GM21515 (cell line): ENCODE measurements around the gene NRSN2.
A peak's percentile ranks its signal among the peaks of the same experiment; 100 is the strongest.

Source experiments
- ATAC-seq: cut with Tn5 transposase; IDR thresholded peaks from one replicate; pipeline ENCODE4 v1.9.1; 2021; ENCODE audit not compliant: unreplicated experiment

Gene NRSN2

GRCh38 chr20:346640-347316 lies at the start of gene NRSN2:
Gene NRSN2 (plus strand): TSS chr20:347111. CDS start chr20:349644, 2,533 bp downstream.
- peak; percentile 36 for ATAC-seq

DNA sequence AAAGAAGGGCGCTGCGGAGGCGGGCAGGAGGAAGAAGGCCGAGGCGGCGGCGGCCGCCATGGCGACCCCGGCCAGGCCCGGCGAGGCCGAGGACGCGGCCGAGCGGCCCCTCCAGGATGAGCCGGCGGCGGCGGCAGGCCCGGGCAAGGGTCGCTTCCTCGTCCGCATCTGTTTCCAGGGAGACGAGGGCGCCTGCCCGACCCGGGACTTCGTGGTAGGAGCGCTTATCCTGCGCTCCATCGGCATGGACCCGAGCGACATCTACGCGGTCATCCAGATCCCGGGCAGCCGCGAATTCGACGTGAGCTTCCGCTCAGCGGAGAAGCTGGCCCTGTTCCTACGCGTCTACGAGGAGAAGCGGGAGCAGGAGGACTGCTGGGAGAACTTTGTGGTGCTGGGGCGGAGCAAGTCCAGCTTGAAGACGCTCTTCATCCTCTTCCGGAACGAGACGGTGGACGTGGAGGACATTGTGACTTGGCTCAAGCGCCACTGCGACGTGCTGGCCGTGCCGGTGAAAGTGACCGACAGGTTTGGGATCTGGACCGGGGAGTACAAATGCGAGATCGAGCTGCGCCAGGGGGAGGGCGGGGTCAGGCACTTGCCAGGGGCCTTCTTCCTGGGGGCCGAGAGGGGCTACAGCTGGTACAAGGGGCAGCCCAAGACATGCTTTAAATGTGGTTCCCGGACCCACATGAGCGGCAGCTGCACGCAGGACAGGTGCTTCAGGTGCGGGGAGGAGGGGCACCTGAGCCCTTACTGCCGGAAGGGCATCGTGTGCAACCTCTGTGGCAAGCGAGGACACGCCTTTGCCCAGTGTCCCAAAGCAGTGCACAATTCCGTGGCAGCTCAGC lies 48.8 kb upstream of the NRSN2 start:
- ATAC-seq = peak; percentile 24

- ATAC-seq = no peak
Observed at GRCh38 chr20:298776-299391, 48.0 kb upstream of the NRSN2 start.

- no peak for ATAC-seq
Observed at GRCh38 chr20:300345-300990, 46.4 kb upstream of the NRSN2 start.

DNA sequence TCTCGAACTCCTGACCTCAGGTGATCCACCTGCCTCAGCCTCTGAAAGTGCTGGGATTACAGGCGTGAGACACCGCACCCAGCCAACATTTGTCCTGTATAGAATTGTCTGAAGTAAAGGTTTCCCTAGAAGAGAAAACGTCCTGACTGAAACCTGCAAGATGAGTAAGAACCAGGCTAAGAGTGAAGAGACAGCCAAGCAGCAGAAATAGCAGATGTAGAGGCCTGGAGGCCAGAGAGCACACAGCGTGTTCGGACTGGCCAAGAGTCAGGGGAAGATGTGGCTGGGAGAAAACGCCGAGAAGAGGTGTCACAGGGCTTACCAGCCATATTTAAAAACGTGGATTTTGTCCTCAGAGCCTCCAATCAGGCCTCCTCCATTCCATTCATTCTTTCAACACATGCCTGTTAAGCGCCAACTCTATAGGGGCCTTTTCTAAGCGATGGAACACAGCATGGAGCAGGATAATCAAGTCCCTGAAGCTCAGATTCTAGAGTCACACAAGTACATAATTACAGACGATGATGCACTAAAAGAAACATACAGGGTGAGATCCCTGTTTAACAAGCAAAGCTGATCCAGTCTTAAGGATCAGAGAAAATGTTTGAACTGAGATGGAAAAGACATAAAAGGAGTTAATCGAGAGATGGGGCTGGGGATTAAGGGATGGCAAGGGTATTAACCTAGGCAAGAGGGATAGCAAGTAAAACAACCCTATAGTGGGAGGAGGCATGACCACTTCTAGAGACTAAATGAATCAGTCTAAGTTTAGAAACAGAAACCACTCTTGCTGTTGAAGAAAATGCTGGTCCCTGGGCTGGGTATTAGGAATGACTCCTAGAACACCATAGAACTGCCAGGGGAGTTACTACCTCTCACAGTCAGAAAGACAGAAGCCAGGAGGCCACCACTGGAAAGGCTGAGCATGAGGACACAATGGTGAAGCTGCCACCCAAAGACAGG lies 44.7 kb upstream of the NRSN2 start:
- ATAC-seq = no peak

DNA sequence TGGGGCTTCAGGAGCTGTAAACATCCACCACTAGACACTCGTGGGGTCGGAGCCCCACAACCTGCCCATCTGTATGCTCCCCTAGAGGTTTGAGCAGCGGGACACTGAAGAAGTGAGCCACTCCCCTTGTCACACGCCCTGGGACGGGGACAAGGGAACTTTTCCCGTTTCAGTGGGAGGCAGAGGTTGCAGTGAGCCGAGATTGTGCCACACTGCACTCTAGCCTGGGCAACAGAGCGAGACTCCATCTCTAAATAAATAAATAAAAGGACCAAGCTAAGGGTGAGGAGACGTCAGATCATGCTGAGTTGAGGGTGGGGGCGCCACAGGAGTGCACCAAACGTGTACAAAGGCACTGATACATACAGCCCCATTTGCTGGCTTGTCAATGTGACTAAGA lies 41.2 kb upstream of the NRSN2 start:
- ATAC-seq = no peak

DNA sequence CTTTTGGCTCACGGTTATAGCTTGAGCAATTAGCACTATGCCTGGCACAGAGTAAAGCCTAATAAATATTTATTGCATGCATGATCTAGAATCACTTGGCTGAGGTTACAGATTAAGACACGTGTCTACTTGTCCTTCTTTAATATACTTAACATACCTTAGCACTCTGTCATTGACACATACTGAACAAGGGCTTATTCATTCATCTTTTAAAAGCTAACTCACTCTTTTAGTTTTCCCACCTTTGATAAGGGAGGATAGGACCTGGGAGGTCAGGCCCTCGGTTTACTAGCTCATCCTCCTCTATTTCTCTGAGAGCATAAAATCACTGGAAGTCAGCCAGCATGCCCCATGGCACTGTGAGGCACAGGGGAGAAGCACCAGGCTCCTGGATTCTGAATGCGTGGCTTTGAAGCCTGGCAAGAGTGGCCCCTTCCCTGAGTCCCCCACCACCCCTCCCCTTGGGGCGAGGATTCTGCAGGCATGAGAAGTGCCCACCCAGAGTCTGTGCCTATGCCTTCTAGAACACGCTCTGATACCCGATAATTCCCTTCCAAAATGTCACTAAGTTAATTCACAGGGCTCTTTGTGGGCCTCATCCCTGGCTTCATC lies 38.4 kb upstream of the NRSN2 start:
- ATAC-seq = no peak

DNA sequence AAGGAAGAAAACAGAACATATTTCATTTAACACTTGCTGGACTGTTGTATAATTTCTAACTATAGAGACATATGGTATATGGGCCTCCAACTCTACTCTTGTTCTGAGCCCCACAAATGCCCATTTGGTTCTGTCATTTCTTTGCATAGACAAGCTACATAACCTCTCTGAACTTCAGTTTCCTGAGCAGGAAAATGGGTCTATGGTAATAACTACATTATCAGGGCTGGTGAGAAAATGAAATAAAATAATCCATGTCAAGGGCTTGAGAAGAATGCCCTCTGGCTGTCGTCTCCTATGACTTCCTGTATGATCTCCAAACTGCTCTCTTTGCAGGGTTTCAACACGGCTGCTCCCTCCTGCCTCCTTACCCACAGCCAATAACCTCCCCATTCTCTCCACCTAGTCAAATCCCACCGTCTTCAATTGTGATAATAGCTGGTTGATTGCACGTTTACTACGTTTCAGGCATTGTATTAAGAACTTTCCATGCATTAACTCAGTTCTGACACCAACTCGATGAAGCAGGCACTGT lies 37.5 kb upstream of the NRSN2 start:
- ATAC-seq = no peak

DNA sequence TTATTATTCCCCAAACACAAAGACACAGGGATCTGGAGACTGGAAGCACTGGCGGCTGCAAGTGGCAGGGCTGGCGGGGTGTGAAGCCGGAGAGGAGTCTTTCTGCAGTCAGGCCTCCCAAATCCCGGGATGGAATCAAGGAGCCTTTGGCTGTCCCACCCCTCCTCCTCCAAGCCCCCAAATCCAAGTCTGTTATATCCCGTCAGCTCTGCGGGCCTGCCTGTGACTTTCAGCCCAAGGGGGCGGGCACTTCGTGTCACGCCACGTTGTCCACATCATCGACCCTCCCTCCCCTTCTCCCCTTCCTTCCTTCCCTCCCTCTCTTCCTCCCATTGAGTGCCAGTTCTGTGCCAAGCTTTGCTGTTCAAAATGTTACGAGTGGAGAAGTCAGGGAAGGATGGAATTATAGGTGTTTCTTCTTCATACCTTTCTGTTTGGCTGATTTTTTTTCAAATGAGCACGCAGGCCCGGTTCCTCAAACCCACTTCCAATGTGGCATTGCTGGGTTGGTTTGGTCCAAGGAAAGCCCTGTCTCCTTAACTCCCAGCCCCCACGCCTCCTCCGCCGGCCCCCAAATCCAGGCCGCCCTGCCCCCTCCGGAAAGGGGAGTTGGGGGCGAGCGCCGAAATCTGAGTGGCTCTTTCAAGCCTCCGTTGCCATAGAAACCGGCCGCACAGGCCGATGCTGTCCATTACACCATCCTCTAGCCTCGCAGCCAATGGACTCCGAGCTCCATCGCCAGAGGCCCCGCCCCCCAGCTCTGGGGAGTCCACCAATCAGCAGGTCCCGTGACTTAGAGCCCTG lies 36.9 kb upstream of the NRSN2 start:
- peak; percentile 98 for ATAC-seq

DNA sequence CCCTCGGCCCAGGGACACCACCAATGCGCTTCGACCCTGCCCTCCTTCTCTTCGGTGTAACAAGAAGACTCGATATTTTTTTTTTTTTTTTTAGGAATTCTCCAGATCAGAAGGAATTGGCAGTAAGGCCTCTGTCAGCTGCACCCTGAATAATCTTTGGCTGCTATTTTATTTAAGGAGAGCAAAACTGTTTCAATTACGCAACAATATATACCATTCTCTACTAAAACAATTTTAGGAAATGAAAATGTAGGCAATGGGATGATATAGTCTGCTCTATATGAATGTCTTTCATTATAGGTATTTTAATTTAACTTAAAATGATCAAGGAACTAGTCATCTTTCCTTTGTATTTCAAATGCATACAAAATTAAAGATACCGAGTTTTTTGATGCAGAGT lies 36.3 kb upstream of the NRSN2 start:
- no peak for ATAC-seq

GRCh38 chr20:311609-312008 lies 35.3 kb upstream of the NRSN2 start:
- no peak for ATAC-seq

DNA sequence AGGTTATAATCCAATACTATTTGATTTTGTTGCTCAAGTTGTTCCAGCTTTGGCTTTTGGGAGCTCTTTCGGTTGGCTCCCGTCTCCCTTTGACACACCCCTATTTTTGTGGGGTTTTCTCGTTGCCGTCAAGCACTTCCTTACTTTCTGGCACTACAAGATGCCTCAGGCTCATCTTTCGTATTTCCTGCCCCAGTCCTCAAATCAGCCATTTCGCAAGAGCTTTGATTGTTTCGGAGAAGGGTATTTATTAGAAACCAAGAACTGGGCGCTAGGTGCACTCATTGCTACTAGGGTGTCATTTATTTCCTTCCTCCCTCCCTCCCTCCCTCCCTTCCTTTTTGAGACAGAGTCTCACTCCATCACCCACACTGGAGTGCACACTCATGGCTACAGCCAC lies 34.8 kb upstream of the NRSN2 start:
- no peak for ATAC-seq

DNA sequence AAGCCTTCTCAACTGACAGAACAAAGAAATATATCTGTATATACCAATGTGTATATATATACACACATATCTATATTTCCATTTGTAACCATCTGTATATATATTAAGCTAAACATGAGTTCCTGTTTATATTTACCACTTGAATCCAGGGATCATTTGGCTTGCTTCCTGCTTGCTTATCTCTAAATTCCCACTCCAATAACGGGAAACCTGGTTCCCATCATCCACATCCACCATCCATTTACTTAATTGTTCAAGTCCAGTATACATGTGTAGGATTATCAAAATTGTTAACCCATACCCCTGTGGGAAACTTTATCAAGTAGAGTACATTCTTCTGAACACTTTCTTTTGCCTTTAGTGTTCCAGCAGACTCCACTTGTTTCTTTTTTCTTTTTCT lies 34.0 kb upstream of the NRSN2 start:
- ATAC-seq = no peak

DNA sequence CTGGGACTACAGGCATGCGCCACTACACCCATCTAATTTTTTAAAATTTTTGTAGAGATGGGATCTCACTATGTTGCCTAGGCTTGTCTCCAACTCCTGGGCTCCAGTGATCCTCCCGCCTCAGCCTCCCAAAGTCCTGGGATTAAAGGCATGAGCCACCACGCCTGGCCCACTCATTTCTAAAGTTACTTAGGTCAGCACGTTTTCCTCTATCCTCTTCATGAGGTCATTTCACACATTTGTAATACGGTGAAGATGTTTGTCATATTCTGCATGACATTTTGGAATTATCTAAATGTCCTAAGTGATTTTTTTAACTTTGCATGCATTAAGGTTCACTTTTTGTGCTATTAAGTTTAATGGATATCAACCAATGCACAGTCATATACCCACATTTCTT lies 33.5 kb upstream of the NRSN2 start:
- ATAC-seq = no peak

- ATAC-seq = no peak
Observed at GRCh38 chr20:313948-314347, 33.0 kb upstream of the NRSN2 start.

DNA sequence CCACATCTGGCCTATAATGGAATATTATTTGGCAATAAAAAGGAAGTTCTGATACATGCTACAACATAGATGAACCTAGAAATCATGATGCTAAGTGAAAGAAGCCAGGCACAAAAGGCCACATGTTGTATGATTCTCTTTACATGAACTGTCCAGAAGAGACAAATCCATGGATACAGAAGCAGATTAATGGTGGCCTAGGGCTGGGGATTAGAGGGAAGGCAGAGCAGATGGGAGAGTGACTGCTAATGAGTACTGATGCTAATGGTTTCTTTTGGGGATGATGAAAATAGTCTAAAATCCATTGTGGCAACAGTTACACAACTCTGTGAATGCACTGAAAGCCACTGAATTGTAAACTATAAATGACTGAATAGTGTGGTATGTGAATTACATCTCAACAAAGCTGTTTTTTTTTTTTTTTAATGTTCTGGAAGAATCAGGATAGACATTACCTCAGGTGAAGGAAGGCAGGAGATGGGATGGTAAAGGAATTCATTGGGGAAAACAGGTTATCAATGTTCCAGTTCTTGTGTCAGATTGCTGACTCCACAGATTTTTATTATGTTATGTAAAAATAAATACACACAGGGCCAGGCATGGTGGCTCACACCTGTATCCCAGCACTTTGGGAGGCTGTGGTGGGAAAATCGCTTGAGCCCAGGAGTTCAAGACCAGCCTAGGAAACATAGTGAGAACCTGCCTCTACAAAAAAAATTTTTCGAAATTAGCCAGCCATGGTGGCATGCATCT lies 30.4 kb upstream of the NRSN2 start:
- ATAC-seq = no peak

GRCh38 chr20:324177-325044 lies 22.5 kb upstream of the NRSN2 start:
- ATAC-seq = peak; percentile 49
